Globus pallidus (tissue), 1 donor: Measurements from ENCODE around the gene RALGDS.

Experiments
- DNase-seq: peaks from one replicate; pipeline ENCODE4 v3.0.0-alpha.2; 2015; ENCODE audit warnings: low spot score

The RALGDS gene

DNA sequence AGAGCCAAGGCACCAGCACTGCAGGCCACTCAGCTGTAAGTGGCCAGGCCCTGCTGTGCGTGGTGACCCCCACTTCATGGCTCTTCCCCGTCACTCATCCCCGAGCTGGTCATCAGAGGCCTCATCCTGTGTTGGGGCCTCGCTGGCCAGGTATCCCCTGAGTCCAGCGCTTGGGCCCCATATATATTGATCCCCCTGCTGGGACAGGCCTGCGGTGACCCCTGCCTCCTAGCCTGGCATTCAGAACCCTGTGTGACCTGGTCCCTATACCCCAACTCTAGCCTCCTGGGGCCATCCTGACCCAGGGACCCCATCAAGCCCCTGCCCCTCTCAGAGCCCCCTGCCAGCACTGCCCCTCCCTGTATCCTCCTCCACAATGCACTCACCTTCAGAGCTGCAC is 30.0 kb upstream of the RALGDS start:
- no peak for DNase-seq

DNA sequence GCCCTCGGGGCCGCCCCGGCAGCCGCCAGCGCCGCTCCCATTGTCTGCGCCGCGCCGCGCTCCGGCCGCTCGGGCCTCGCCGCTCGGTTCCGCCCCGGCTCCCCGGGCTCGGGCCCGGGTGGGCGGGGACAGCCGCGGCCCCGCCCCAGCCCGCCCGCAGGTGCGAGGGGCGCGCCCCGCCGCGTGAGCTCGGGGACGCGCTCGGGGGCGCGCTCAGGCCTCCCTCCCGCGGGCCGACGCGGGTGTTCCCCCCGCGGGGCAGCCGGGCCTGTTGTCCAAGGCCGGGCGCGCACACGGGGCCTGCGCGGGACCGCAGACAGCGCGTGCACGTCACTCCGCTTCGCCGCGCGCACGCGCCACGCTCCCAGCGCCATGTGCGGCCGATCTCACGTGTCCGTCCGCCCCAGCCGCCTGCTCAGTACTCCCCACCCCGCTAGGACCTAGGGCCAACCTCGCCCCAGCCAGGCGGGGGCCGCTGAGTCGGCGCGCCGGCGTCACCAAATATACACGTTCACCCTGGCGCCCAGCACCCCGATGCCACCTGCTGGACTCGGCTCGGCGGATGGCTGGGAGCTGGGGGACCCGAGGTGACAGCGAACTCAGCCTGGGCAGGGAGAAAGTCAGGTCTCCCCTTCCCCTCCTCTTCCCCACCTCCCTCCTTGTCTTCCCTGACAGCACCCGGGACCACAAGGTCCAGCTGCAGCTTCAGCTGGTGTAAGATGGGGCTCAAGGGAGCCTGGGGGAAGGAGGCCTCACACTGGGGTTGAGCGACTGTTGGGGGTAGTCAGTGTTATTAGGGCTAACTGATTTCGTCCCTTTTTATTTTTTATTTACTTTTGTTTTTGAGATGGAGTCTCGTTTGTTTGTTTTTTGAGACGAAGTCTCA is 28.3 kb upstream of the RALGDS start:
- DNase-seq, result peak; percentile 88

DNA sequence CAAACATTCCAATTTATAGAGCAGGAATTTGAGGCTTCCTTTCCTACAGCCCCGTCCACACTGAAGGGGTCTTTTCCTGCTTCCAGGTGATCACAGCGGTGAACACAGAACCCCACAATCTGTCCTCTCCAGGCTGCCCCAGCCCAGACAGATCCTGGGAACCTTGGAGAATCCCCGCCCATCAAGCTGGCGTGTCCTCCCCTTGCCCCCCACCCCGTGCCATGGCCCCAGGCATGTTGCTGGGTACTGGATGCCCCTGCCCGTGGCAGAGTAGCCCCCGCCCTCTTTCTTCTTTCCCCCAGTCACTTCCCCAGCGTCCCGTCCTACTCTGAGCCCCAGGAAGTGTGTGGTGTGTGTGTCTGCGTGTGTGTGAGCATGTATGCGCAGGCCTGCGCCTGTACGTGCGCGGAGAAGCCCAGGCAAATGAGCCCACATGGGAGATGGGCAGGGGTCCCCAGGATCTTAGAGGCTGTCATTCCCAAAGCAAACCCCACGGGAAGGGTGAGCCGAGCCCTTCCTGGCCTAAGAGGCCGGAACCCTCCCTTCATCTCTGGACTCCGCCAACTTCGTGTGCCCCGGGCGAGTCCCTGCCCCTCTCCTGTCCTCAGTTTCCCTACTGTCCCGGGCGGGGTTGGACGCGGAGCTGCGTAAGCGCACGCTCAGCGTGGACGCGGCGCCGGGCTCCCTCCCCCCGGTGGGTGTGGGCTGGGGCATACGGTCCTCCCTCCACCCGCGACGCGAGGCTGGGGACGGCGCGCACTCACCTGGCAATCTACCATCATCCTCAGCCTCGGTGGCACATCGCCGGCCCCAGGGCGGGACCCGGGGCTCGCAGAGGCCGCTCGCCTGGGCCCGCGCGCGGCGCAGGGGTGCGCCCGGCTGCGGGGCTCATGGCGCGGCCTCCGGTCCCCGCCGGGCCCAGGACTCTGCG is 27.4 kb upstream of the RALGDS start:
- DNase-seq, result peak; percentile 40

DNA sequence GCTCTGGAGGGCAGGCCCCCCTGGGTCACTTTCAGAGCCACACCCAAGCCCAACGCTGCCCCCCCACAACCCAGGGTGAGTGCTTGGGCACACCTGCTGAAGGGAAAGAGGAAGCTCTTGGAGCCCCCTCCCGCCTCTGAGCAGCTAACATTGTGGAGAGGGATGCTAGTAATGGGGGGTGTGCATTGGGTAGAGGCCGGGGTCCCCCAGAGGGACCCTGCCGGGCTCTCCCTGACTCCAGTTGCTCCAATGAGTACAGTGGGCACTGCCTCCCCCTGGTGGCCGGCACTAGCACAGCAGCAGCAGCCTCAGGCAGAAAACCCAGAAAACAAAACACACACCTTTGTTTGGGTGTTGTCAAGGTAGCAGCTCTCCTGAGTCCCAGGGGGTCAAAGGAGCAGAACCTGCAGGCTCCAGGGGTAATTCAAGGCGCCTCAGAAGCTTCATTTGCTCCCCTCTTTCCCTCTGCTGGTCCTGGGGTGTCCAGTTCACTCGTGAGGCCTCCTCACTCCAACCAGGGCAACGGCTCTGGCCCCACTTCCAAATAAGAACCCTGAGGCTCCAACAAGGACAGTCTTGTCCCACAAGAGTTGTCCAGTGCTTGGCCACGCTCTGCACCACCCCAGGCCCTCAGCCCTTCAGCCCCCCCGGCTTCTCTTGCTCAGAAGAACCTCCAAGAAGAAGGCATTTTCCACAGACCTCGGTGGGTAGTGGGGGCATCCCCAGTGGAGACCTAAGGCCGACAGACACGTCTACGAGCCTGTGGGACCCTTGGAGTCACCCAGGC is 26.6 kb upstream of the RALGDS start:
- peak; percentile 73 for DNase-seq

DNA sequence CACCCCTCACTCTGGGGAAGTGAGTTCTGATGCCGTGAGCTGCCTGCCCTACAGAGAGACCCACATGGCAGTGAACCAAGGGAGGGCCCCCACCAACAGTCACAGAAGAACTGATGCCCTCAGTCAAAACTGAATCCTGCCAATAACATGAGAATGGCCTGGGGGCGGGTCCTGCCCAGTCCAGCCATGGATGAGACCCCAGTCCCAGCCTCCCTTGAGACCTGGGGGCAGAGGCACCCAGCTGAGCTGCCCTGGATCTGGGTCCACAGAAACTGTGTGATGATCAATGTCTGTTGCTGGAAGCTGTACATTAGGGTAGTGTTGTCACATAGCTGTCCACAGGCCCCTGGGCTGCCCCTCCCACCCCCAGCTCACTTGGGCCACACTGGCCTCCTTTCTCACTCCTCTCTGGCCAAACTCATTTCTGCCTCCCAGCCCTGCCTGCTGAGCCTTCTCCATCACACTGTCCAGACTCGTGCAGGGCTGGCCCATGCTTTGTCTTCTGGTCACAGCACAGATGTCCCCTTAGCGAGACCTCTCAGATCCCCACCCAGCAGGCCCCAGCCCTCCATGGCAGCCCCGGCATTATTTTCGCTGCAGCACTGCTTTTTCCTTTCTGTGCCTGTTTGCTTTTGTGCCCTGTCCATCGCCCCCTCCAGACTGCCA is 25.8 kb upstream of the RALGDS start:
- DNase-seq, result no peak

DNA sequence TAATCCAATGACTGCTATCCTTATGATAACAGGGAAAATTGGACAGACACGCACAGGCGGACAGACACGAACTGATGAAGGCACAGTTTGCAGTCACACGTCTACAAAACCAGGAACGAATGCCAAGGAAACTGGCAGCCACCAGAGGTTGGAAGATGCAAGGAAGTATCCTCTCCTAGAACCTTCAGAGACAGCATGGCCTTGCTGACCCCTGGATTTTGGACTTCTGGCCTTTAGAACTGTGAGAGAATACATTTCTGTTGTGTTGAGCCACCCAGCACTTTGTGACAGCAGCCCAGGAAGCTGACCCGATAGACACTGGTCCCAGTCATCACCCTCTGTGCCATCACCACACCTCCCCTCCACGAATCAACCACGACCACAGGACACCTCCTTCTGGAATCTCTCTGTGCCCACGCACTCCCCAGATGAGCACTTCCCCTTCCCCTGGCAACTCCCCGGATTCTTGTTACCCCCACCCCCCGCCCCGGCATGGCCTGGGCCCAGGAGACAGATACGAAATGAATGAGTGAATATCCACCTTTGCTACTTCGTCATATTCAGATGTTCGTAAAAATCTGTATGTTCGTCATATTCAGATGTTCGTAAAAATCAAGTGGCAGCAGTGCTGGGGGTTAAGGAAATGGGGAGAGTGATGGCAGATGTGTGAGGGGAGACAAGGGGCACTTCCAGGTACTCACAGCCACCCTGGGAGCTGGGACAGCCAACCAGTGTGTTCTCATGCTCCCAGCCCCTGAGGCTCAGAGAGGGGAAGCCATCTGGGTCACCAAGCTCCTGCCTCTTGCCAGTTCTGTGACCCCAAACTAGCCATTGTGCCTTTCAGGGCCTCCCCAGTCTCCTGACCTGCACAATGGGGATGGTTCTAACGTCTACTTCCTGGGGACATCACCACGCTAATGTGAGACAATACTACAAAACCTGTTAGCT is 24.1 kb upstream of the RALGDS start:
- DNase-seq, result peak; percentile 37

DNA sequence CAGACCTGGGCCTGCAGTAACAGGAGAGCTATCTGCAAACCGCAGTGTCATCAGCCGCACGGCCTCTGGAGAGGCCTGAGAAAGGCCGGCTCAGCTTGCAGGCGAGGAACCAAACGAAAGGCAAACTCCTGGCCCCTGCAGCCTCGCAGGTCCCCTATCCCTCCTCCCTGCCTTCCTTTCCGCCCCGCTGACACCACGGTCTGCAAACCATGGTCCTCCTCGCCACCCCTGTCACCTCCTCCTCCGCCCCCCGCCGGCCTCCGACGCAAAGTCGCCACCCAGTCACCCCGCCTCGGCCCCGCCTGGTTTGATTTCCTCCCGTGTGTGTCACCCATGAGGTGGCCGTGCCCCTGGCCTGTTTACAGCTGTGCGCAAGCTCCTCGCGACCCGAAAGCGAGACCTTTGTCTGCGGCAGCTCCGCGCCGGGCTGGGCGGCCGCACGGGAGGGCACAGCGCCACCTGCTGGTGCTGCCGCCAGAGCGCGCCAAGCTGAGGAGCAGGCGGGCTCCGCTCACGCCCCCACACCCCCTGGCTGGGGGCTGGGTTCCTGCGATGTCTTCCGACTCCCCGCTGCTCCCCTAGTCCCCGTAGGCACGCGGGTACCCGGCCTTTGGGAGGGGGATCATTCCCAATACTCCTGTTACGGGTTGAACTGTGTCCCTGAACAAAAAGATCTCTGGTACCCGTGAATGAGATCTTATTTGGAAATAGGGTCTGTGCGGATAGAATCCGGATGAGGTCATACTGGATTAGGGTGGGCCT is 23.3 kb upstream of the RALGDS start:
- DNase-seq, result peak; percentile 72

DNA sequence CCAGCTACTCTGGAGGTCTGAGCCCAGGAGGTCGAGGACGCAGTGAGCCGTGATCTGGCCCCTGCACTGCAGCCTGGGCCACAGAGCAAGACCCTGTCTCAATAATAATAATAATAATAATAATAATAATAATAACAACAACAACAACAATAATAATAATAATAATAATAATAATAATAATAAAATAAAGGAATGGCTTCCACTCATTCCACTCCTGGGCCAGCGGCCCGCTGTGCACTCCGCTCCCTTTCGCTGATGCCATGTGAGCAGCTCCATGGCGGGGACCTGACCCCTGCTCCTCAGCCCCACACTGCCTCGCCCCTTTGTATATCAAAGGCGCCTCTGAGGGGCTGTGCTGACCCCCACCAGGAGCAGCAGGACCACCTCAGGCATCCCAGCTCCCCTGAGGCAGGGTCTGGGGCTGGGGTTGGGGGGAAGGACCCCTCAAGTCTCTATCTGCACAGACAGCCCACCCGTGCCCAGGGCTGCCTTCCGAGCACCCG is 22.6 kb upstream of the RALGDS start:
- no peak for DNase-seq

DNA sequence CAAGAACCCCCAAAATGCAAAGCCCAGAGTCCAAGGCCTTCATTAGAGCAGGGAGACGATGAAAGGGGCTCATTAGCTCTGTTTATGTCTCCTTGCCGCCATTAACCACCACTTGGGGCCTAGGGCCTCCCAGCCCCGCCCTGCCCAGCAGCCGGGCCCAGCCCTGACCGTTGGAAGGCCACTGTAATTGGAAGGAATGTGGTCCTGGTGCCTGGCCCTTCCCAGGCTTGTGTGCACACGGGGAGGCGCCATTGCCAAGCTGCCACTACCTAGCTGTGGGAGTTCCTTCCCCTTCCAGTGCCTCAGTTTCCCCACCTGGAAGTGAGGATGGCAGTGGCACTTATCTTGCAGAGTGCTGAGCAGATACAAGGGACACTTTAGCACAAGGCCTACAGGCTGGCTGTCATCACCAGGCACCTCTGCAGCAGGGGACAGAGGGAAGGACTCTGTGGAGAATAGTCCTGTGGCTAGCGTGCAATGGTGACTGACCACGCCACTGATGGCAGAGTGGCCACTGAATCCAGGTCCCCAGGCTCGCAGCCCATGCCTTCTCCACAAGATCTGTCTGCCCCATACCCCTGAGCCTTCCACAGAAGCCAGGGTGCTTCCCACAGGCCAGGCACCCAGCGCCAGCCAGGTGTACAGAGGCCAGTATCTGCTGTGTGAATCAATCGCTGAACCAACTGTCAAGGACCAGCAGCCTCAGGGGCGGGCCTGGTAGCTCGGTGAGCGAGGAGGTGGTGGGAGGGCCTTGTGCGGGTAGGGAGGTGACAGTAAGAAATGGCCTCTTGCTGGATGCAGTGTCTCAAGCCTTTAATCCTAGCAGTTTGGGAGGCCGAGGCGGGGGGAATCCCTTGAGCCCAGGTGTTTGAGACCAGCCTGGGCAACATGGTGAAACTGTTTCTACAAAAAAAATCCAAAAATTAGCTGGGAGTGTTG is 21.9 kb upstream of the RALGDS start:
- no peak for DNase-seq

DNA sequence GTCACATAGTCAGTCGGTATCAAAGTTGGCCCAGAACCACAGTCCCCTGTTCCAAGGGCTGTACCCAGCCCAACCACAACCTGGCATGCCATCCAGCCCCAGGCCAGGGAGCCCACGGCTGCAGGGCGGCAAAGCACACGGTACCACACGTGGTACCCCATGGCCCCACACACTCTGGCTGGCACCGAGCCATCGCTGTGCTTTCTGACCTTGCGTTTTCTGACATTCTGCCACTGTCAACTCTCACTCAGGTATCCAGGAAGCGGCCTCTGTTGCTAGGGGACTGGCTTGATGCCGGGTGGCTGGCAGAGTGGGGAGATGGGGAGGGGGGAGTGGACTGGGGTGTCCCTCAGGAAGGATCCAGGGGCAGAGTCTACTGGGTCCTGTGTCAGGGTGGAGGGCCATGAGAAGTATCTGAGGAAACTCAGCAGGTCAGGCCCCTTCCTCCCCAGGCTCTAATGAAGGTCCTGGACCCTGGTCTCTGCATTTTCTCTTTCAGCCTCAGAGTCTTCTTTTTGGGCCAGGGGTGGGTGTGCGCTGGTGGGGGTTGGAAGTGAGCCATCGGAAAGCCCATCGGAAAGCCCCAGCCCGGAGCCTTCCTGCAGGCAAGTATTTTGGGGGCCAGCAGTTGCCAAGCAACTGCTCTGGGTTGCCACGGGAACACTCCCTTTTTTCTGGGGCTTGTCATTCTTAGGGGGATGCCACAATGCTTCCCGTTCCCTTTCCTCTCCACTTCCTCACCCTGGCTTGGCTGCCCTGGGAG is 21.0 kb upstream of the RALGDS start:
- DNase-seq, result peak; percentile 38

DNA sequence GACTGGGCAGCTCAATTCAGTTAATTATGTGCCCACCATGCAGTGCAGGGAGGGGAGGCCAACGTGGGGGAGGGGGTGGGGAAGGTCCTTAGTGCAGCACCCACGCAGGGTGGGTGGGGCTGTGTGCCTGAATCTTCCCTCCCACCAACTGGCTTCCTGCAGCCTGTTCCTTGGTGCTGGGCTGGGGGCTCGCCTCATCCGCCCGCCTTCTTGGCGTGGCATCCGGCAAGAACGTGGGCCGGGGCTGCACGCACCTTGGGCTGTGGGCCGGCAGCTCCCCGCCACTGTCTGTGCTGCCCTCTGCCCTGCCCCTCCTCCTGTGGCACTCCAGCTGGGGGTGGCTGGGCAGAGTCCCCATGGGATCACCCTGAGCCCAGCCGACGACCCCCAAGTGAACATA is 19.6 kb upstream of the RALGDS start:
- DNase-seq, result no peak

DNA sequence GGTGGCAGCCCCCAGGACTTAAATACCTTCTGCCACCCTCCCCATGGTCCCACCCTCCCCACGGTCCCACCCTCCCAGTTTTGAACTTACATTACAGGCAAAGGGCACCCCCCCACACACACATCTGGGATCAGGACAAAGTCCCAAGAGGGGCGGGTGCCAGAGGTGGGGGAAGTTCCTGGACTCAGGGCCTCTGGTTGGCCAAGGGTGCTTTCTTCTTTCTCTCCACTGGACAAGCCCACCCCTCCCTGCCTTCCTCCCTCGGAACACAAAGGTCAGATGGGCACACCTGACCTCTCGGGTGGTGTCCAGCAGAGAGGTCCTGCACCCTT is 19.1 kb upstream of the RALGDS start:
- DNase-seq, result peak; percentile 18

DNA sequence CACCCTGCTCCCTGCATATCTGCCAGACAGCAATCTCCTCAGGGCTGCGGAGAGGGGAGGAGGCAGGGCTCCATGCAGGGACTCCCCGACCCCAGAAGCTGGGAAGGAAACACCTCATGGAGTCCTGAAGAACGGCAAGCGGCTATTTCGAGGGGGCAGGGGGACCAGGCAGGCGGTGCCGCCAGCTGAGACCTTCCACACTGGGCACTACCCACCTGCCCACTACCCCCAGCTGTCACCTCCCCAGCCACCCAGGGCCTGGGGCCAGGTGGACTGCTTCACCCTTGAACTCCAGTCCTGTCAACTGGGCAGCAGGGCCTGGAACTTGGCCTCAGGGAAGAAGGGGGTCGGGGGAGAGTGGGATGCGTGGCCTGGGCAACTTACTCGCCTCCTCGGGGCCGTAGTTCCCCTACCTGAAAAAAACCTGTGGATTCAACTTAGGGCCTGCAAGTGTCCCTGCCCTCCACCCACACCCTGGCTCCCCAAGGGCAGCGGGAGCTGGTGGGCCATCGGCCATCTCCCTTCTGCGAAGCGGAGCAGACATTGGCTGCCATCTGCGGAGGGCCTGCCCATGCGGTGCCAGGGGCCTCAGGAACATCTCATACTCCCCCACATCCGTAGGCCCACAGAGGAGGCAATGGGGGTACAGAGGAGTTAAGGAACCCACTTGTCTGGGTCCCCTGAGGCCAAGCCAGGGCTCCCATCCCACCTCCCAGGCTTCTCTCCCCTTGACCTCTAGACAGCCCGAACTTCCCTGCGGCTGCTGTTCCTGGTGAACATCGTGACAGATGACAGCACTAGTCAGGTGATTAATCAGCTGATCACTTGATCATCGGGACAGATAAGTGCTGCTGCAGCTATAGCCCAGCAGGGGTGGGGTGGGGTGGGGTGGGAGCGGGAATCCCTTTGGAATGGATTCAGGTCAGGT is 18.5 kb upstream of the RALGDS start:
- DNase-seq, result peak; percentile 60

DNA sequence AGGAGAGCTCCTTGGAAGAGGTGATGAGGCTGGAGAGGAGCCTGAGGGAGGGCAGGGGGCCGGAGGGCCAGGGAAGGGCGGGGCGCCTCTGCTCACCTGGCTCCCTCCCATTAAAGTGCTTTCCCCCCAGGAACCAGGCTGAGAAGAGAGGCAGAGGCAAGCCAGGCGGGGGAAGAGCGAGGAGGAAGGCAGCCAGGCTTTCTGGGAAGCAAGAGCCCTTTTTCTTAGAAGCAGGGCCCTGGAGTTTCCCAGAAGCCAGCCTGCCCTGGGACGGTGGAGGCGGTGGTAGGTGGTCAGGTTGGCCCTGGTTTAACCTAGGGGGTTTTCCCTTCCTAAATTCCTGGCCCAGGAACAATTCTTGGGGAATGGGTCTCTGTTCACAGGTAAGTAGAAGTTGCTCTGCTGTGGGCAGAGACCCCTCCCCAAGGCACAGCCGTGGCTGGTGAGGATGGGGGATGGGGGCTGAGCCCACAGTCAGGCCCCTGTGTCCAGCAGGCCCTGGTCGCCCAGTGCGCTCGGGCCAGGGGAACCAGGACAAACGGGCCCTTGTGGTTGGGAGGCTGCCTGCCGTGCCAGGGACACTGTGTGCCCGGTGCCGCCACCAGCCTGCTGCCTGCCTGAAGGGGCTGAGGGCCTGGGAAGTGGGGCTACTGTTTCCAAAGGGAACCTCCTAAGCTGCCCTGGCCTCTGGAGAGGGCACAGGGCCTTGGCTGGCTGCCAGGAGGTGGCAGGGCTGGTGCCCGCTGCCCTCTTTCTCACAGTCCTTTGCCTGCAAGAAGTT is 16.6 kb upstream of the RALGDS start:
- DNase-seq, result peak; percentile 93

DNA sequence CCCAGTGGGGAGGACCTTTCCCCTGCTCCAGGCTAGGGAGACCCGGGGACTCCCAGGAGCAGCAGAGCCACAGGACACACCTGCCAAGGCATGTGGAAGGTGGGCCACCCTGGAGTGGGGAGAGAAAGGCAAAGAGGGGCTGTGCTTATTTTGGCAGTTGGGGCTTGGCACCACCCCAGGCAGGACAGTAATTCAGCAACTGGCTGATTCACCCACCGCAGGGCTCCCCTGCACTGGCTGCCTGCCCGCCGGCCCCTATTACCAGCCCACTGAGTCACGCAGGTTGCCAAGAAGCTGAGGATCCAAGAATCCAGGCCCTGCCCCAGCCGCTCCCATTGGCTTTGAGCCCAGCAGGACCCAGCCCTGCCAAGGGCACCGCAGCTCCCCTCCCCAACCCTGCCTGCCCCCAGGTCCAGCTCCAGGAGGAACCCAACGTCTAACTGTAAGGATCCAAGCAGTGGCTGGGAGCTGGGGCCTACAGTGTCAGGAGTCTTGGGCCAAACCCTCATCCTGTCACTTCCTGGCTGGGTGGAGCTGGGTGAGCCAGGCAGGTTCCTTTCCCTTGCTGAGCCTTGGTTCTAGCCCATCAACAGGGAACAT is 14.2 kb upstream of the RALGDS start:
- DNase-seq, result peak; percentile 40
